K562 (cell line): Measurements from ENCODE around the gene RAB40B. TPM values are rescaled to one million over a fixed set of nuclear protein-coding genes. Genes with fewer than 3 reads are reported as not detected.

Experiments
- ATF1 ChIP-seq, 2 experiments: fragments of 450-650 bp in 1 of 2; IDR thresholded peaks; 2 replicates each; pipeline ENCODE4 v1.6.1; 2016; ENCODE audit warnings: missing compliant biosample characterization in 1 of 2, missing genetic modification characterization in 1 of 2
- FIP1L1 ChIP-seq: fragments of 200-400 bp; formaldehyde crosslinking; IDR thresholded peaks from 2 replicates; pipeline ENCODE4 v1.6.1; 2018; ENCODE audit warnings: mild to moderate bottlenecking, low read depth, low read length; ENCODE audit not compliant: poor library complexity, severe bottlenecking
- FOXA3 ChIP-seq, 2 experiments: fragments of 450-650 bp in 1 of 2; sonication (generic) in 1 of 2; formaldehyde crosslinking; IDR thresholded peaks in 1 of 2; conservative IDR thresholded peaks in 1 of 2; 2 replicates each; pipeline versions ENCODE4 v1.4.0 to v1.8.0; 2020 to 2022; ENCODE audit warnings: mild to moderate bottlenecking in 2 of 2, missing genetic modification reagents in 1 of 2
- GATAD2B ChIP-seq: fragments of 450-650 bp; IDR thresholded peaks from 2 replicates; pipeline ENCODE4 v1.6.1; 2017; ENCODE audit warnings: mild to moderate bottlenecking, borderline replicate concordance
- HEY1 ChIP-seq: fragments of 250-450 bp; sonication (Bioruptor Pico); IDR thresholded peaks from 2 replicates; pipeline ENCODE4 v1.5.0; 2020; ENCODE audit warnings: mild to moderate bottlenecking, moderate library complexity, borderline replicate concordance
- HMGN3 ChIP-seq: IDR thresholded peaks from 2 replicates; pipeline ENCODE4 v1.6.1; 2011; ENCODE audit warnings: borderline replicate concordance, low read depth, mild to moderate bottlenecking, mixed read lengths, low read length; ENCODE audit not compliant: insufficient read length; ENCODE audit errors: extremely low read depth
- HNRNPLL ChIP-seq: fragments of 200-400 bp; formaldehyde crosslinking; IDR thresholded peaks from 2 replicates; pipeline ENCODE4 v1.6.1; 2017; ENCODE audit warnings: low read length, low read depth, mild to moderate bottlenecking; ENCODE audit not compliant: poor library complexity, severe bottlenecking
- MBD2 ChIP-seq: sonication (generic); IDR thresholded peaks from 2 replicates; pipeline ENCODE4 v1.6.1; 2016; ENCODE audit warnings: low read depth, borderline replicate concordance
- MEF2A ChIP-seq: IDR thresholded peaks from 2 replicates; pipeline ENCODE4 v1.6.1; 2011; ENCODE audit warnings: low read depth, mild to moderate bottlenecking, low read length, moderate library complexity; ENCODE audit not compliant: control insufficient read depth
- MEF2D ChIP-seq: conservative IDR thresholded peaks from 2 replicates; pipeline ENCODE4 v1.6.1; 2016; ENCODE audit warnings: low read depth, missing genetic modification characterization, missing compliant biosample characterization
- ZNF644 ChIP-seq: fragments of 200-800 bp; sonication (Bioruptor generic); IDR thresholded peaks from 2 replicates; pipeline ENCODE4 v1.6.1; 2016; ENCODE audit warnings: low read depth, missing genetic modification characterization, missing compliant biosample characterization
- polyA plus RNA-seq, 8 experiments: library from polyadenylated mRNA; depleted of rRNA in 4 of 8; stranded (reverse) in 5 of 8; unstranded in 3 of 8; fragments of >200 nt; fragmentation: Nextera tagmentation in 2 of 8; fragmentation: Illumina TruSeq in 1 of 8; extraction: Ambion mirVana in 2 of 8; extraction: Trizol in 1 of 8; gene quantifications; 2 replicates each; pipeline versions ENCODE4 v1.2.1 to v1.2.3, GENCODE V29; 2011 to 2014; ENCODE audit warnings: inconsistent platforms in 1 of 8, missing spikeins in 1 of 8
- total RNA-seq, 7 experiments: library from RNA; depleted of rRNA in 6 of 7; stranded (reverse); fragments of >200 nt in 6 of 7; fragmentation: Illumina TruSeq in 2 of 7; extraction: Trizol in 2 of 7; gene quantifications; 2 replicates each; pipeline versions ENCODE4 v1.2.1 to v1.2.3, GENCODE V29; 2011 to 2021; ENCODE audit warnings: low replicate concordance in 1 of 7
- TF ChIP-seq, protein P1 (sequence below): sonication (generic); formaldehyde crosslinking; IDR thresholded peaks from 2 replicates; pipeline ENCODE4 v1.4.0; 2020; ENCODE audit warnings: mild to moderate bottlenecking, missing genetic modification reagents
- TF ChIP-seq, protein P2 (sequence below), 2 experiments: fragments of 450-650 bp in 1 of 2; sonication (generic) in 1 of 2; formaldehyde crosslinking in 1 of 2; IDR thresholded peaks in 1 of 2; conservative IDR thresholded peaks in 1 of 2; 2 replicates each; pipeline versions ENCODE4 v1.6.1 to v1.8.1; 2016 to 2023; ENCODE audit warnings: mild to moderate bottlenecking in 2 of 2, moderate library complexity in 2 of 2, inconsistent platforms in 1 of 2, missing genetic modification reagents in 1 of 2
- TF ChIP-seq, protein P3 (sequence below): fragments of 250-450 bp; sonication (Bioruptor Pico); IDR thresholded peaks from 2 replicates; pipeline ENCODE4 v1.5.0; 2021
- TF ChIP-seq, protein P4 (sequence below): fragments of 250-450 bp; sonication (Bioruptor Pico); IDR thresholded peaks from 2 replicates; pipeline ENCODE4 v1.8.0; 2022; ENCODE audit warnings: inconsistent platforms
- TF ChIP-seq, protein P5 (sequence below): fragments of 450-650 bp; IDR thresholded peaks from 2 replicates; pipeline ENCODE4 v1.6.1; 2016; ENCODE audit warnings: antibody characterized with exemption

RAB40B gene
- total and polyA plus RNA-seq, 9 of the 15 experiments (the other 6 are each of a cell fraction or from before 2014, with no cell fraction given) = 0.13 to 4.6 (median 1.4) TPM

DNA sequence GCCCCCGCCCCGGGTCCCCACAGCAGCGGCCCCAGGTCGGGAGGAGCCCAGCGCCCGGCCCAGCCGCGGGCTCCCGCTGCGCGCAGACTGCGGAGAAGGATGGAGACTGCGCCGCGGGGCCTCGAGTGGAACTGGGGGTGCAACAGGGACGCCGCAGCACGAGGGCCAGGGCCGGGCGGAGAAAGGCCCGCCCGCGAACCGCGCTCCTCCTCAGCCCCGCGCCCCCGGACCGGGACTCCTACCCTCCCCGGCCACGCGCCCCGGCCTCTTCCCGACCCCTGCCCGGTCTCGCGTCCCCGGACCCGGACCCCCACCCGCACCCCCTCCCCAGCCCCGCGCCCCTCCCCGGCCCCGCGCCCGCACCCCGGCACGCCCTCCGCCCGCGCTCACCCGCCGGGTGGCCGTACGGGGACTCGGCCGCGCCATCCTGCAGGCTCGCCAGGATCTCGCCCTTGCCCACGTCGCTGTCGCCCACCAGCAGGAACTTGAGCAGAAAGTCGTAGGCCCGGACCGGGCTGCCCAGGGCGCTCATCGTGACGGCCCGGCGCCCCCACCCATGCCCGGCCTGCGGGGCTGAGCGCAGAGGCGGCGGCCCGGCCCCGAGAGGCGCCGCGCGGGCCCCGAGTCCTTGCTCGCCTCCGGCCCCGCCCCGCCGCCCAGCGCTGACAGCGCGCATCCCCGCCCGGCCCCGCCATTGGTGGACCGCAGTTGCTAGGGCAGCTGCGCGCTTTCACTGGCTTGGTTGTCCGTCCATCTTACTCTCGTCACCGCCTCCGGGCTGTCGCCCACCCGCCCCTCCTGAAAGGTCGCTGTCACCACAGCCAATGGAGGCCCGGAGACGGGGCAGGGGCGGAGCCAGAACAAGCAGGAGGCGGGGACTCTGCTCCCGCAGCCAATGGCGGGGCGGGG, at the start of gene RAB40B (continued):
- TF ChIP-seq, protein P1, sequence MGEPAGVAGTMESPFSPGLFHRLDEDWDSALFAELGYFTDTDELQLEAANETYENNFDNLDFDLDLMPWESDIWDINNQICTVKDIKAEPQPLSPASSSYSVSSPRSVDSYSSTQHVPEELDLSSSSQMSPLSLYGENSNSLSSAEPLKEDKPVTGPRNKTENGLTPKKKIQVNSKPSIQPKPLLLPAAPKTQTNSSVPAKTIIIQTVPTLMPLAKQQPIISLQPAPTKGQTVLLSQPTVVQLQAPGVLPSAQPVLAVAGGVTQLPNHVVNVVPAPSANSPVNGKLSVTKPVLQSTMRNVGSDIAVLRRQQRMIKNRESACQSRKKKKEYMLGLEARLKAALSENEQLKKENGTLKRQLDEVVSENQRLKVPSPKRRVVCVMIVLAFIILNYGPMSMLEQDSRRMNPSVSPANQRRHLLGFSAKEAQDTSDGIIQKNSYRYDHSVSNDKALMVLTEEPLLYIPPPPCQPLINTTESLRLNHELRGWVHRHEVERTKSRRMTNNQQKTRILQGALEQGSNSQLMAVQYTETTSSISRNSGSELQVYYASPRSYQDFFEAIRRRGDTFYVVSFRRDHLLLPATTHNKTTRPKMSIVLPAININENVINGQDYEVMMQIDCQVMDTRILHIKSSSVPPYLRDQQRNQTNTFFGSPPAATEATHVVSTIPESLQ (CRISPR knock-in tag) = no peak
- TF ChIP-seq FIP1L1 (no peak), ZNF644 (no peak), MEF2A (no peak), HEY1 (no peak), GATAD2B (peak; percentile 40; the same call in 1 of the 2 replicates), MBD2 (peak; percentile 94), HNRNPLL (peak; percentile 95), HMGN3 (peak; percentile 47), FOXA3 (CRISPR knock-in tag; conservative IDR thresholded peaks at IDR 0.05 in 1 of 2, IDR thresholded peaks at IDR 0.05 in 1 of 2) (no peak), MEF2D (tag) (no peak), ATF1 (CRISPR knock-in tag; IDR thresholded peaks at IDR 0.05) (peak; percentile 52), ATF1 (tag; IDR thresholded peaks at IDR 0.05) (peak; percentile 32; the same call in 1 of the 2 replicates)
- TF ChIP-seq, protein P2, sequence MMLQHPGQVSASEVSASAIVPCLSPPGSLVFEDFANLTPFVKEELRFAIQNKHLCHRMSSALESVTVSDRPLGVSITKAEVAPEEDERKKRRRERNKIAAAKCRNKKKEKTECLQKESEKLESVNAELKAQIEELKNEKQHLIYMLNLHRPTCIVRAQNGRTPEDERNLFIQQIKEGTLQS (IDR thresholded peaks at IDR 0.05) = no peak
- TF ChIP-seq, protein P2 (CRISPR knock-in tag; conservative IDR thresholded peaks at IDR 0.05) = no peak
- TF ChIP-seq, protein P3, sequence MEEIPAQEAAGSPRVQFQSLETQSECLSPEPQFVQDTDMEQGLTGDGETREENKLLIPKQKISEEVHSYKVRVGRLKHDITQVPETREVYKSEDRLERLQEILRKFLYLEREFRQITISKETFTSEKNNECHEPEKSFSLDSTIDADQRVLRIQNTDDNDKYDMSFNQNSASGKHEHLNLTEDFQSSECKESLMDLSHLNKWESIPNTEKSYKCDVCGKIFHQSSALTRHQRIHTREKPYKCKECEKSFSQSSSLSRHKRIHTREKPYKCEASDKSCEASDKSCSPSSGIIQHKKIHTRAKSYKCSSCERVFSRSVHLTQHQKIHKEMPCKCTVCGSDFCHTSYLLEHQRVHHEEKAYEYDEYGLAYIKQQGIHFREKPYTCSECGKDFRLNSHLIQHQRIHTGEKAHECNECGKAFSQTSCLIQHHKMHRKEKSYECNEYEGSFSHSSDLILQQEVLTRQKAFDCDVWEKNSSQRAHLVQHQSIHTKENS (CRISPR knock-in tag) = no peak
- TF ChIP-seq, protein P4, sequence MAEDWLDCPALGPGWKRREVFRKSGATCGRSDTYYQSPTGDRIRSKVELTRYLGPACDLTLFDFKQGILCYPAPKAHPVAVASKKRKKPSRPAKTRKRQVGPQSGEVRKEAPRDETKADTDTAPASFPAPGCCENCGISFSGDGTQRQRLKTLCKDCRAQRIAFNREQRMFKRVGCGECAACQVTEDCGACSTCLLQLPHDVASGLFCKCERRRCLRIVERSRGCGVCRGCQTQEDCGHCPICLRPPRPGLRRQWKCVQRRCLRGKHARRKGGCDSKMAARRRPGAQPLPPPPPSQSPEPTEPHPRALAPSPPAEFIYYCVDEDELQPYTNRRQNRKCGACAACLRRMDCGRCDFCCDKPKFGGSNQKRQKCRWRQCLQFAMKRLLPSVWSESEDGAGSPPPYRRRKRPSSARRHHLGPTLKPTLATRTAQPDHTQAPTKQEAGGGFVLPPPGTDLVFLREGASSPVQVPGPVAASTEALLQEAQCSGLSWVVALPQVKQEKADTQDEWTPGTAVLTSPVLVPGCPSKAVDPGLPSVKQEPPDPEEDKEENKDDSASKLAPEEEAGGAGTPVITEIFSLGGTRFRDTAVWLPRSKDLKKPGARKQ (CRISPR knock-in tag) = no peak
- TF ChIP-seq, protein P5, sequence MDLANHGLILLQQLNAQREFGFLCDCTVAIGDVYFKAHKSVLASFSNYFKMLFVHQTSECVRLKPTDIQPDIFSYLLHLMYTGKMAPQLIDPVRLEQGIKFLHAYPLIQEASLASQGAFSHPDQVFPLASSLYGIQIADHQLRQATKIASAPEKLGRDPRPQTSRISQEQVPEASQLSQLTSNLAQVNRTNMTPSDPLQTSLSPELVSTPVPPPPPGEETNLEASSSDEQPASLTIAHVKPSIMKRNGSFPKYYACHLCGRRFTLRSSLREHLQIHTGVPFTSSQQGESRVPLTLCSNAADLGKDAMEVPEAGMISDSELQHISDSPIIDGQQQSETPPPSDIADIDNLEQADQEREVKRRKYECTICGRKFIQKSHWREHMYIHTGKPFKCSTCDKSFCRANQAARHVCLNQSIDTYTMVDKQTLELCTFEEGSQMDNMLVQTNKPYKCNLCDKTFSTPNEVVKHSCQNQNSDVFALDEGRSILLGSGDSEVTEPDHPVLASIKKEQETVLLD = no peak
